Stimulated activated CD8-positive, alpha-beta memory T cell treated with anti-CD3 and anti-CD28 coated beads, Interleukin-7, amount 100 ng/mL, for 1 hour (primary cell): ENCODE data around the gene C2CD4A.

ENCODE experiments used
- DNase-seq, 2 donors: peaks; one replicate each; pipeline ENCODE4 v3.0.0-alpha.2; 2020; ENCODE audit warnings: low read depth in 2 of 2

The C2CD4A gene

DNA sequence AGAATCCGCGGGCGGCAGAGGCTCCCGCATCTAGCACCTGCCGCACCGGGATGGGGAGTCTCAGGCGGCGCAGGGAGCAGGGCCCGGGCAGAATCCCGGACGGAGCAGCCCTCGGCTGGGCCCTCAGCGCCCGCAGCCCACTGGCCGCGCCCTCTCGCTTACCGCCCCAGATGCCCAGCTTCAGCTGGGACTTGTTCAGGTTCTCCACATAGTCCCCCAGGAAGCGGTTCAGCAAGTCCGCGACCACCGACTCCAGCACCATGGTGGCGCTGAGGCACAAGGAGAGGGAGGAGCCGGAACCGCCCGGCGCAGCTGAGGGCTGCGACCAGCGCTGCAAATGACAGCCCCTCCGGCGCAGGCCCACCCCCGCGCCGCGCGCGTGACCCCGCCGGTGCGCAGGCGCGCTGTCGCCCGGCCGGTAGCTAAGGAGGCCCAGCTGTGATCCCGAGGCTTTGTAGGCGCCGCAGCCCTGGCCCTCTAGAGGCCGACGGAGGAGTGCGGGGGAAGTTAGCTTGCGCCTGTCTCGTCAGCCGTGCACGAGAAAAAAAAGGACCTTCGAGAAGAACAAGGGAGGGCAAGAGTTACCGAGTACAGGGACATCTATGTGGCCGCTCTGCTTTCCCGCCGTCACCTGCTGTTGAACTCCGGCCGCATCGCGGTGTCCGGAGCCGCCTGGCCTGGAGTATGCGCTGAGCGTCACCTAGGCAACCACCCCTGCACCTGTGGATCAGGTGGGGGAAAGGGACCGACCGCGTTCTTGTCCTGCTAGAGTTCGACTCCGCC is 6.5 kb upstream of the C2CD4A start, which contains the start of gene VPS13C:
TSS of gene VPS13C (minus strand) at position 335 of the 783 bp plus-strand sequence. CDS start at position 262, 73 bp downstream.
- peak; percentile 81 to 85 for DNase-seq

DNA sequence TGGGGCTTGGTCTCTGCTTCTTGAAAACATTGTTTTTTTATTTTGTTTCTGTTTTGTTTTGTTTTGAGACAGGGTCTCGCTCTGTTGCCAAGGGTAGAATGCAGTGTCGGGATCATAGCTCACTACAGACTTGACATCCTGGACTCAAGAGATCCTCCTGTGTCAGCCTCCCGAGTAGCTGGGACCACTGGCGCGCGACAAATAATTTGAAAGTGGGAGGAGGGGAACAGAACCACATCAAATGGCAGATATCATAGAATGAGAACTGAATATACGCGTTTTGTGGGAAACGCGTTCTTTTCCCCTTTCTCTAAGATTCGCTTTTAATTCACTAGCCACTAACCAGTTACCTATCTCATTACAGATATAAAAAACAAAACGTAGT is 5.9 kb upstream of the C2CD4A start:
- DNase-seq, result no peak

DNA sequence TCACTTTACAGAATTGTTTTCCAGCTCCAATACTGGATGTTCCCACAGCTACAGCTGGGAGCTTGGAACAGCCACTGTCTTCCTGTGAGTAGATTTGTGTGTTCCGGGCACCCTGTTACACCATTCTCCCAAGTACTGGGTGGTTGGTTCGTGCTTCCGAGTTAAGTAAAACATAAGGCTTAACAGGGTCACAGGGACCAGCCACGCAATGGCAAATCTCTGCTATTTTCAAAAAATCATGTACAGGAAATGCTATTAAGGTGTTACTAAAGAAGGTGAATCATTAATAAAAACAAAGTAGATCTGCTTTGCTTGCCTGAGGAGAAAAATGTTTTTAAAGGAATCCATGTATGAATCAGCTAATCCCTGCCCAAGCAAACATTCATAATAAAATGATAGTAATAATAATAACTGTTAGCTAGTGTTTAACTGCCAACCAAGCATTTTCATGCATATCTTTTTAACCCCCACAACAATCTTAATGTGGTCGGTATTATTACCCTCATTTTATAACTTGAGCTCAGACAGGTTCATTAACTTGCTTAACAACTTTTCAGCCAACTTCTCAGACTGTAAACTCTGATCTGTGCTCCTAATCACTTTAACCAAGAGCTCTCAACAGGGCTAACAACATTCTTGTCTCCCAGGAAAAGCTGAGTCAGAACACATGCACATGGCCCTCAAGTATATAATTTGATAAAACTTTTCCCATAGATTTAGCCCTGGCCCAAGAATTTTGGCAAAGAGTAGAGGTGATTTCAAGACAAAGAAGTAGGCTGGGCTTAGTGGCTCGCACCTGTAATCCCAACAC is 2.7 kb upstream of the C2CD4A start:
- DNase-seq, result no peak

DNA sequence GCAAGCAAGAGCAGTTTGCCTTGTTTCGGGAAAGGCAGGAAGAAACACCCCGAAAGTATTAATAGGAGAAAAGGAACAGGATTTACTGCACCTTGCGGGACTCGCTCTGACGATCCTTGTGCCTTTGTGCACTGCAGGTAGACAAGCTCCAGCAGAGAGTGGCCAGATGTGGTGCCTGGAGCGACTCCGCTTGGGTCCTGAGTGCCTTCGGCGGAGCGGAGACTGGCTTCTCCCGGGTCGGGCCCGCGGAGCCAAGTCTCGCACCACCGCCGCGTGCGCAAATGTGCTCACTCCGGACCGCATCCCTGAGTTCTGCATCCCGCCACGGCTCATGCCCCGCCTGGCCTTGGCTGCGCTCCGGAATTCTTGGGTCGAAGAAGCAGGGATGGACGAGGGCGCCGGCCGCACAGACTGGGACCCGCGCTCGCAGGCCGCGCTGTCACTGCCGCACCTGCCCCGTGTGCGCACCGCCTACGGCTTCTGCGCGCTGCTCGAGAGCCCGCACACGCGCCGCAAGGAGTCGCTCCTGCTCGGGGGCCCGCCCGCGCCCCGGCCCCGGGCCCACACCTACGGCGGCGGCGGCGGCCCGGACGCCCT is 769 bp downstream of the C2CD4A start:
- no peak for DNase-seq

DNA sequence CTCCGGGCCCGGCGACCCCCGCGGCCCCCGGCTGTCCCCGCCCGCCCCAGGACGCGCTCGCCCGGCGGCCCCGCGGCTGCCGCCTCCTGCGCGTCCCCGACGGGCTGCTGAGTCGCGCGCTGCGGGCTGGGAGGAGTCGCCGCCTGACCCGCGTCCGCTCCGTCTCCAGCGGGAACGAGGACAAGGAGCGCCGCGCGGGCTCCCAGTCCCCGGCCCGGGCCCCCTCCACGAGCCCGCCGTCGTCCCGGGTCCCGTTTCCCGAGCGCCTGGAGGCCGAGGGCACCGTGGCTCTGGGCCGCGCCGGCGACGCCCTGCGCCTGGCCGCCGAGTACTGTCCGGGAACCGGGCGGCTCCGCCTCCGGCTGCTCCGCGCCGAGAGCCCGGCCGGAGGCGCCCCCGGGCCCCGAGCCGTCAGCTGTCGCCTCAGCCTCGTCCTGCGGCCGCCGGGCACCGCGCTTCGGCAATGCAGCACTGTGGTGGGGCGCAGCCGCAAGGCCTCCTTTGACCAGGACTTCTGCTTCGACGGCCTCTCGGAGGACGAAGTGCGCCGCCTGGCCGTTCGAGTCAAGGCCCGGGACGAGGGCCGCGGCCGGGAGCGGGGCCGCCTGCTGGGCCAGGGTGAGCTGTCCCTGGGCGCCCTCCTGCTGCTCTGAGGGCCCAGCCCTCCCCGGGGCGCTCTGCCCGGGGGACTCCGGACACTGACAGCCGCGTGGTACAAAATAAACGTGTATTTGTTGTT is 1.5 kb downstream of the C2CD4A start:
- no peak for DNase-seq

DNA sequence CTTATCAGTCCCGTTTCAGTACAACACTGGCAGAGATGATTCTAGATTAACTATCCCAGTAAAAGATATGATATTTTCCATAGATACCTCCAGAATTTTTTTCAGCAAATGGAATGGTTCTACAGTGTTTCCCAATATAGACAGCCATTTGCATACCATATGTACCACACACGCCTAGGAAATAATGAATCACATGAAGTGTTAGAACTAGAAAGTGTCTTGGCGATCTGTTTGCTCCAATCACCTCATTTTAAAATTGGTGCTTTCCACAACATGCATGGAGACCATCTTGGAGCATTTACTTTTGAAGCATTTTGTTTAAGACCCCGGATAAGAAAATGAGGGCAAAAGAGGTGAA is 2.0 kb downstream of the C2CD4A start:
- DNase-seq, result no peak

DNA sequence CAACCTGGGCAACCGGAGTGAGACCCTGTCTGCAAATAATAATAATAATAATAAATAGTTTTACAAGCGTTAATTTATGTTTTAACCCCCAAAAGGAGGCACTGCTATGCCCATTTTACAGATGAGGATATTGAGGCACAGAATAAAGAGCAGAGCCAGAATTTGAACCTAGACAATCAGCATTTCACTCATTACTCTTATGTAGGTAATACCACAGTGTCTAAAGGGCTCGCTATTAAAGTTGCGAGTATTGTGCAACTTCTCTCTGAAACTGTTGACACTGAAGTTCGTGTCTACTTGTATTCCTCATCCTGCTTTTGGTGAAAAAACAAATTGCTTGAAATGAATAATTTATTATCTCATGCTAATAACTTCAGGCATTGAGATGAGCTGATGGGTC is 2.8 kb downstream of the C2CD4A start:
- no peak for DNase-seq

DNA sequence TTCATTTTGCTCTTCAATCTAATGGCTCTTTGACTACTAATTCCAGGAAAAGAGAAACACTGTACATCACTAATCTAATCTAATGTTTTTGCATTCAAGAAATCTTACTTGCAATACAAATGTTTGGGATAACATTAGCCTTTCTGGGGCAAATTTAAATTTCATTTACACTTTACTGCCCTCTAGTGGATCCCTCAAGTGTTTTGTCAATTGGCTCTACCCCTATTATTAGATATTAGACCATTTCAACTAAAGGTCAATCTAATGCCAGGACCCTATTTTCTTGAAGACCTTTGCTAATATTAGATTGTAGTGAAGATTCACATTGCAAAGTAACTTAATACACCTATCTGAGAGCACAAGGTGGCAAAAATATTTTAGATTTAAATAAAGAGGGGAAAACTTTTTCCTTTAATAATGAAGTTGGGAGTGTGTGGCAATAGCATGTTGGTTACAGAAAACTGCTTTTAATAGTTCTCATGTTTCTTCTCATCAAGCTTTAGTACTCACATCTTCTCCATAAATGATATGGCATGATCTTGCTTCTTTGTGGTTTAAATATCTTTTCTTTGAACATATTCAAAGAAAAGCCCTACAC is 5.0 kb downstream of the C2CD4A start:
- no peak for DNase-seq

DNA sequence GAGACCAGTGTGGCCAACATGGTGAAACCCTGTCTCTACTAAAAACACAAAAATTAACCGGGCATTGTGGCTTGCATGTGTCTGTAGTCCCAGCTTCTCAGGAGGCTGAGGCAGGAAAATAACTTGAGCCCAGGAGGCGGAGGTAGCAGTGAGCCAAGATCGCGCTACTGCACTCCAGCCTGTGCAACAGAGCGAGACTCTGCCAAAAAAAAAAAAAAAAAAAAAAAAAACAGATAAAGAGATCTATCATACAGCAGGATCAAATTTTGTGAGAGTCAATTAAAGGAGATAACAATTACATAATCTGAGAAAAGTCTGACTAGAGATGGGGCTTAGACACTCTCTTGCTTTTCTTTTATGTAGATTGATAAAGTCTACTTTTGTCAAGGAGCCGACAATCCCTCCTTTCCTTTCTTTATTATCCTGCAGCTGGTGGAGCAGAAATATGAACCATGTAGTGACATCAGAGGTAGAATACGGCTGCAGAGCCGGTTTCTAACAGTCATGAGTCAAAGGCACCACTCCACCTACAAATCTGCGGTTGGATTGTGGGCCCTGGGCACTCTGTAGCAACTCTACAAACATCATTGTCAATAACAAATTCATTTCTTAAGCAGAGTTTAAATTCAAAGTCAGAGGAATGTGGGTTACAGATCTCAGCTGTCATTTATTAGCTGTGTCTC is 9.0 kb downstream of the C2CD4A start:
- no peak for DNase-seq

DNA sequence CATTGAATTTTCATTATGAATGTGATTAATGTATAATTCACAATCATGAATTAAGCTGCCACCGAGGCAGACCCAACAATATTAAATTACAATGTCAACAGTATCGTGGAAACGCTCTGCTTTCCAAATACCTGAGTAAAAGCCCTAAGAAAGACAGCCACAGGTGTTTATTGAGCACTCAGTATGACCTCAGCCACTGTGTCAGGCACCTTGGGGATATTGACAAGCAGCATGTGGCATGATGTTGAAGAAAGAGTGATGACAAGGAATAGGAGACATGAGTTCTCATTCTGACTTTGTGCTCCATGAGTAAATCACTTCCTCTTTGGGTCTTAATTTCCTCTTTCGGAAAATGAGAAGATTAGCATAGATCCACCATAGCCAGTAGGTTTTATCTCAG is 12.8 kb downstream of the C2CD4A start:
- DNase-seq, result no peak

DNA sequence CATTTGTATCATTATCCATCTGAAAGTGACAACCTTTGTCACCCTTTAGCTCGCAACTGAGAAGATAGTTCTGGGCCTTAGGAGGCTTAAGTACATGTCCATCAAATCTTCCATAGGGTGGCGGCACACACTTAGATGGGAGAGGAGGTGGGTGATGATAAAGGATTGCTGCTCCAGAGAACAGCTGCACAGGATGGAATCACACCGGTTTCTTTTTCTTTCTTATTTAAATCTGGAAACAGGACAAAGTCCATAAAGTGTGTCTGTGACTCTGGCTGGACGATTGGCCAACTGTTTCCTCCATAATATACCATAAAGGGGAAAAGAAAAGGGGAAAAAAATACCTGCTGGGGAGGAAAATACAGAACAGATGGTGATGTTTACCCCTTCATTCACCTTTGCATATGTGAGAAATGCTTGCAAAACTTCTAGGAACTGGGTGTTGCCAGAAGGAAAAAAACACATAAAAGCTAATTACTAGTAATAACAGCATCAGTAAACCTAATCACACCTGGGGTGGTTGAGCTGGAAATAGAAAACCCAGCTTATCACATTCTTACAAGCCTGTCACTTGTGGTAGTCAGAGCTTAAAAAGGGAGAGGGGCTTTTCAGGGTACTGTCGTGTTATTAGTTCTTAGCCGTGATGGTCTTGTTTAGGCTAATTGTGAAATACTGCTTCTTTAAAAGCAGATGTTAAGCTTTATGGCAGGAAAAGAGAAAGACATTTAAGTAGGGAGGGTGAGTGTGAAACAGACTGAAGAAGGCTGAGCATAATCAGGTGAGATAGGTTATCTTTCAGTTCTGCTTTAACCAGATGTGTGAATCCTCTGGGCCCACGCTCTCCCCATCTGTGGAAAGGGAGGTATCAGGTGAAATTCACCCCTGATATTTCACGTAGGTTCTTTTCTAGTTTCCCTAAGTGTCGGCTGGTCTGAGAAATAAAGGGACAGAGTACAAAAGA is 16.7 kb downstream of the C2CD4A start:
- DNase-seq, result no peak

DNA sequence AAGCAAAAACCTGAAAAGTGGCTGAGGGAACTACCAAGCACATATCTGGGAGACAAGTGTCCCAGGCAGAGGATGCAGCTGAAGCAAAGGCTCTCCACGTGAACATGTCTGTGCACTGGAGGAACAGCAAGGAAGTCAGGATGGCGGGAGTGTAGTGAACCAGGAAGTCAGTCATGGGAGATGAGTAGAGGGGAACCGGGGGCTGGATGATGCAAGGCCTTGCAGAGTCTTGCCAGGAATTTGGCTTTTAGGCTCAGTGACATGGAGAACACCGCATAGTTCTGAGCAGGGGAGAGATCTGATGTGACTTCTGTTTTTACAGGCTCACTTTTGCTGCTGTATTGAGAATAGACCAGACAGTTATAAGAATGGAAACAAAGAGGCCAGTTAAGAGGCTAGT is 19.0 kb downstream of the C2CD4A start:
- no peak for DNase-seq

DNA sequence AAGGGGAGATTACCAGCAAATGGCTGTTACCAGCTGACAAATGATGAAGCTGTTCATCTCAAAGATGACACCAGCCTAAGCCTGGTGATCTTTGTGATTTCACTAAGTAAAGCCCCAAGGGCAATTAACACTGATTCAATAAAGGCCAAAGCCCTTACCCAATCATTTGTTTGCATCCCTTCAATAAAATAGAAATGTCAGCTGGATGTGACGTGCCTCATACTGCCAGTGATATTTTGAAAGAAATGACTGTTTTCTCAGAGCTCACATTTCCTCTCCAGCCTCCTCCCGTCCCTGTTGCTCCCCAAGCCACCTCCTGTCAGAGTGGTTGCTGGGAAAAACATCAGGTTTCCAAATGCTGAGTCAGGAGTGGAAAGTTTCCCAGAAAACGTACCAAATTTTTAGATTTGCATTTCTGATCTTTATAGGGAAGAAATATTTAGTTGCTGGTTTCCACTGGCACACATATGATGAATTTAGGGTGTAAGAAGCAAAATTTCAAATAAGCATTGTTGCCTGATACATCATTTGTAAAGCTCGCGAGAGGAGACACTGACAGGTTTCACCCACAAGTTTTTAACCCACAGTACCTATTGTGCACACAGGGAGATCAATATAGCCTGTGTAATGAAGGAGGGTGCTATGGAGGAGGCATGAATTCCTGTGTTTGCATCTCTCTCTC is 21.0 kb downstream of the C2CD4A start:
- DNase-seq, result no peak

DNA sequence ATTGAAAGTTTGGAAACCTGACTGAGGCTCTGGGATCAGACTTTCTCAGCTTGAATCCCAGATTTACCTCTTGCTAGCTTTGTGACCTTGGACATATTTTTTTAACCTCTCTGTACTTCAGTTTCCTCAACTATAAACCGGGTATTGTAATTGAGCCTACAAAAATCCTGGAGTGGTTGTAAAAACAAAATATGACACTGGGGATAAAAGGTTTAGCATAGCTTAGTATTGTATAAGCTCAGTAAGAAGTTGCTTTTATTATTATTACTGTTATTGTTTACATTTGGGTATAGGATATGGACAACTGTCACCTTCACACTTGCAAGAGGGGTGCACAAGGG is 21.5 kb downstream of the C2CD4A start:
- no peak for DNase-seq

DNA sequence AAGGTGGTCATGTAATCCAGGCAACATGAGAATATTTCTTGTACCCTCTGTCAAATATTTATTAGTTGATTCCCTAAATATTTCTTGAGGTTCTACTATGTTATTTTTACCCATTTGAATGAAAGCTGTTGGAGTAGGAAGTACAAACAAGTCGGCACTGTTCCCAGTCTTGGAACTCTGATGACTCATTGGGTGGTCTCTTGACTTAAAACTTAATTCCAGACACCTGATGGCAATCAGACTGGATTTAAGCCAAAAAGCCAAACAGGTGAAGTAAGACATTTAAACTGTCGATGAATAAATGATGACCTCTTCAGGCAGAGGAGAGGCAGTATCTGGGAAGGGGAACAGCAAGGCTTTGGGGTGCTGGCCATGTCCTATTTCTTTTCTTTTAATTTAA is 22.8 kb downstream of the C2CD4A start:
- DNase-seq, result no peak

DNA sequence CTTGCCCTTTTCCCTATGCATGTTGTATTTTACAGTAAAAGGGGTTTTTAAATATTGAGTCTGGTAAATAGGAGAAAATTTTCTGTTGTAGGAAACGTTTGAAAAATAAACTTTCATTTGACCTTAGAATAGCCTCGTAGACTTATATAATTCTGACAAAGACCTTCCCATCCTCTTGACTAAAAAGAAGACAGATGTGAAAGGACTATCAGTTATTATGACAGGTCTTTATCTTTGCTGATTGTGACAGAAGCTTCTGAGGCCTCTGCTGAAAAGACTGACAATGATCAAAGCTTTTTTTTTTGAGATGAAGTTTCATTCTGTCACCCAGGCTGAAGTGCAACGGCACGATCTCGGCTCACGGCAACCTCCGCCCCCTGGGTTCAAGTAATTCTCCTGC is 24.2 kb downstream of the C2CD4A start:
- DNase-seq, result no peak

DNA sequence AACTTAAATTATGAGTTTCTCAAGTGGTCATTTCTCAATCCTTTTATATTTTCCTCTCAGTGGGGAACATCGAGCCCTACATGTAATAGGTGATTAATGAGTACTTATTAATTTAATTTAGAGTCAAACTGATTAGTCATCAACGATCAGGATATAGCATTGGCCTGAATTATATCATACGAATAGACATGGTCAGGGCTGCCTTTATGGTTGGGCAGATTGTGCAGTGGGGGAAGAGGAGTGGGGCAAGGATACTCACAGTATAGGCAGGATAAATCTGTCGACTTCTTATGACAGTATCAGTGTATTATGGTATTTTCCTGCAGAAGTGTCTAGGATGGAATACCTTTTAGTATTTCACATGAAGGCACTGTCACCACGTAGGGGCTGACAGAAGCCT is 27.0 kb downstream of the C2CD4A start:
- no peak for DNase-seq

DNA sequence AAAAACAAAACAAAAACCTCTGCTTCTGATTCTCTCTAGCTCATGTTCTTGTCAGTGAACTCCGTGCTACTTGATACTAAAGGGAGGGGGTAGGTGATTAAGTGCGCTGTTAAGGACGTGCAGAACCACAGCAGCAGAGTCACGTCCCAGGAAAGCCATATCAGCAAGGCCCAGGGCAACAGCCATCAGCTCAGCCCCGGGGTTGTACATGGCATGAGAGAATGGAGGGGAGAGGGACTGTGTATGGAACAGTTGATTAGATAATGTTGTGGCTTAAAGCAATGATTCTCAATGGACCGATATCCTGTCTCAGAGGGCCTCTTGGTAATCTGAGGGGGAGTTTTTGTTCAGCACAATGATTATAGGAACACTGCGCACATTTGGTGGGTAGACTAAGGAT is 27.6 kb downstream of the C2CD4A start:
- no peak for DNase-seq

DNA sequence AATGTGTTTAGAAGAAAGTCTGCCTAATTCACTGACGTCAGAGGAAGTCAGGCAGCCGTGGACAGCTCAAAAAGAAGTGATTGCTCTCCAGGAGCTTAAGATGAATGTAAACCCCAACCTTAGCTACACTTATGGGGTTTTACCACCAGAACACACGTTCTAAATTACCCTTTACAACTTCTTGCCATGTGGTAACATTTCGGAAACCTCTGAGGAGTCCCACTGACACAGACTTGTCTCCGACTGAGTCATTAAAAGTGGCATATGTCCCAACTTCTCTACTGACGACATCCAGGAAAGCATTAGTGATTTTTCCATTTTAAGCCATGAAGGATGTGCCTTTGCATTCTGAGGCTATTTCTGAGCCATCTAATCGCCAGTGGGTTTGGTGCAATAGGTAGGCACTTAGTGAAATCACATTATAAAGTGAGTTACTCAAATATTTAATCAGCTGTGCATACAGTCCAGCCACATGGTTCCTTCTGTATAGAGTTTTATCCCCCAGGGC is 32.4 kb downstream of the C2CD4A start:
- DNase-seq, result no peak
